Esophagus squamous epithelium (tissue), 4 donors: Measurements from ENCODE around the gene SLC47A2.

Source experiments
- CTCF ChIP-seq, 6 experiments: fragments of 450-650 bp in 4 of 6; fragments of 200-600 bp in 2 of 6; sonication (generic) in 2 of 6; IDR thresholded peaks; one replicate each; pipeline ENCODE4 v1.5.1; 2016 to 2019; ENCODE audit warnings: antibody characterized with exemption in 6 of 6, mild to moderate bottlenecking in 4 of 6, moderate library complexity in 4 of 6
- POLR2A ChIP-seq, 4 donors: fragments of 450-650 bp; IDR thresholded peaks; one replicate each; pipeline ENCODE4 v1.6.1; 2017; ENCODE audit warnings: antibody characterized with exemption in 4 of 4, mild to moderate bottlenecking in 4 of 4, moderate library complexity in 3 of 4

DNA sequence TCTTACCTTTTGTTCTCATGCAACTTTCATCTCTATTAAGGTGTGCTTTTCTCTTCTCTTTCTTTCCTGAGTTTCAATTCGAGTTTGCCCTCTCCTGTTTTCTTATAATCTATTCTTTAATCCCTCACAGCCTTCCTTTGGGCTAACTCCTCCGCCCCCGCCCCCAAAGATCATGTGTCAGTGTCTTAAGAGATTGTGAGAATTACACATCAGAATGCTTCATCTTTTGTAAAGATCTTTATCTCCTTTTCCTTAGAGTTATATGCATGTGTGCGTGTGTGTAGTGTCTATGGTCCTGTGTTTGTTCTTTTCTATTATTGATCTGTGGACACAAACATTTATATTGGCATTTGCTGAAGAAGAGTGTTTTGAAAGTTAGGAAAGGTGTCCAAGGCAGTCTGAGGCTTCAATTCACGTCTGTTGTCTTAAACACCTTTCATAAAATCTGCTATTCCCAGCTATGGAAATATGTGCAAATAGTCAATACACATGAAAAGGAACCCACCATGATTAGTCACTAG is 74.0 kb downstream of the SLC47A2 start:
- TF ChIP-seq POLR2A (IDR thresholded peaks at IDR 0.05) (no peak), CTCF (IDR thresholded peaks at IDR 0.05) (no peak)
